ENCODE data around the gene EEF2K.
"Not testable (repeated sequence)": the region's sequence is repeated elsewhere in the genome, so short reads cannot be mapped to it uniquely, and the experiment has no call there.

The EEF2K gene

GRCh38 chr16:22213801-22214200 lies 7.7 kb downstream of the EEF2K start:
- FAIRE-seq = no peak

GRCh38 chr16:22214402-22214801 lies 8.3 kb downstream of the EEF2K start:
- no peak for FAIRE-seq

DNA sequence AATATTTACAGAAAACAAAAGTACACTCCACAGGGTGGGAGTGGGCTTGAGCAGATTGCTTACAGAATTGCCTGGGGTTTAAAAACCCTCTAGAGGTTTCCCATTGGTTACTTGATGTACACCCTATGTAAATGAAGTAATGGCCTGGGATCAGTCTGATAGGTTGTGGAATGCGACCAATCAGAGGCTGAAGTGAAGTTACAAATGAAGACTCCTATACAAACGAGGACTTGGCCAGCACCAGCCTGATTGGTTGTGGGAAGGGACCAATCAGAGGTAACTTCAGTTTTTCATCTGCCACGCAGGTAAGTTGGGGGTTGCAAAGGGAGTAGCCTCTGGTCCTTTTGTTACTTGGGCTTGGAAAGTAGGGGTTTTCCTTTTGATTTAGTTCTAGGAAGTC lies 8.8 kb downstream of the EEF2K start:
- FAIRE-seq = no peak

DNA sequence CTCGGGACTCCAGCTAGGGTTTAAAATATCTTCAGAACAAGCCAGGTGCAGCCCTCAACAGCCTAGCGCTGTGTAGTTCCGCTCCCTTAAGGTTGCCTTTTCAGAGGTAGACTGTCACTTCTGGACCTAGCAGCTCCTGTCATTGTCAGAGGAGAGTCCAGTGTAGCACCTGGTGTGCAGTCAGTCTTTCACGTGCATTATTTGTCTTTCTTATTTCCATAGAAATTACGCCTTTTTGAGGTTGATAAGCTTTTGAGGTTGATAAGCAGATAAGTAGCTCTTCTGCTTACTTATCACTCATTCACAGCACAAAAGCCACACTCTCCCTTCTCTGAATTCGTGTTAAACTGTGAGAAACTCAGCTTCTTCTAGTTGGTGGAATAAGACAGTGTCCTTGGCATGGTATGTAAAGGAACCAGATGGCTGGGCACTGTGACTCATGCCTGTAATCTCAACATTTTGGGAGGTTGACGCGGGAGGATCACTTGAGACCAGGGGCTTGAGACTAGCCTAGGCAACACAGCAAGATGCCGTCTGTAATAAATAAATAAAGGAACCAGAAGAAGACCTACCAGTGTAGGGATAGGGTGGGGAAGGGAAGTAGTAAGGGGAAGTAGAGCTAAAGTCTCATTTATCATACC lies 10.2 kb downstream of the EEF2K start:
- FAIRE-seq = no peak

DNA sequence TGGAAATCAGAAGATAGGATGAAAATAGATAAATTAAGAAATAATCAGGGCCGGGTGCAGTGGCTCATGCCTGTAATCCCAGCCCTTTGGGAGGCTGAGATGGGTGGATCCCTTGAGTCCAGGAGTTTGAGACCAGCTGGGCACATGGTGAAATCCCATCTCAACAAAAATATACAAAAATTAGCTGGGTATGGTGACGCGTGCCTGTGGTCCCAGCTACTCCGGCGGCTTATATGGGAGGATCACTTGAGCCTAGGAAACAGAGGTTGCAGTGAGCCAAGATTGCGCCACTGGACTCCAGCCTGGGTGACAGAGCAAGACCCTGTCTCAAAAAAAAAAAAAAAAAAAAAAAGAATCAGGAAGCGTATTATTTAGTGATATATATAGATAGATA lies 10.8 kb downstream of the EEF2K start:
- FAIRE-seq = not testable (repeated sequence)

DNA sequence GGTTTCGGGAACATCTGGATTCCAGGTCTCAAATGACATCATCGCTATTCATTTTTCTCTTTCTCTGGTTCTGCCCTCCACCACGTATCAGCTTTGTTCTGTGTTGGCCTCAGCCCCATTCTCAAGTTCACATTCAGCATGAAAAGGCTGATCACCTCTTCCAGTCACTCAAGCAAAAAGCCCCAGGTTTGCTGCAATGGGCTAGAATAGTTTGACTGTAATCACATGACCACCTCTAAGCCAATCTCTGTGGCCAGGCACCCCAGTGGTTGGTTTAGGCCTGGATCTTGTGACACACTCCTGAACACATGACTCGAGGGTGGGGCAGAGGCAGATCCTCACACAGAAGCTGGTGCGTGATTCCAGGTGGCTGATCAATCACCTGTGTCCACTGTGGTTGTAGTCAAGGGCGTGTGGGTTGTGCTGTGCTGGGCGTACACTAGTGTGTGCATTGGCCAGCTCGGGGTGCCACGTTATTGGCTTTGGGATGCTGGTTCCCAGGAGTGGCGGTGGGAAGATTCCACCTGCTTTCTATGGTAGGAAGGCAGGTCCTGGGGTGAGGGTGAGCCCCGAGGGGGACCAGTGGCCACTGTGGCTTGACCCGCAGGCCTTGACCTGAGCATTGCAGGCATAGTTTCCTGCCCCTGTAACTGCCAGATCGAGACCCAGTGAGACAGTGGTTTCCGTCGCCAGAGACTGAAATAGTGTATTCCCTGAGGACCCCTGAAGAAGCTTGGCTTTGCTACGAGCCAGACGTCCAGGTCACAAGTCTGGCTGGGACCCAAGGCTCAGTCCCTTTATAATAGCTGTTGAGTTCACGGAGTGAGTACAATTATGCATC lies 12.0 kb downstream of the EEF2K start:
- FAIRE-seq = no peak

DNA sequence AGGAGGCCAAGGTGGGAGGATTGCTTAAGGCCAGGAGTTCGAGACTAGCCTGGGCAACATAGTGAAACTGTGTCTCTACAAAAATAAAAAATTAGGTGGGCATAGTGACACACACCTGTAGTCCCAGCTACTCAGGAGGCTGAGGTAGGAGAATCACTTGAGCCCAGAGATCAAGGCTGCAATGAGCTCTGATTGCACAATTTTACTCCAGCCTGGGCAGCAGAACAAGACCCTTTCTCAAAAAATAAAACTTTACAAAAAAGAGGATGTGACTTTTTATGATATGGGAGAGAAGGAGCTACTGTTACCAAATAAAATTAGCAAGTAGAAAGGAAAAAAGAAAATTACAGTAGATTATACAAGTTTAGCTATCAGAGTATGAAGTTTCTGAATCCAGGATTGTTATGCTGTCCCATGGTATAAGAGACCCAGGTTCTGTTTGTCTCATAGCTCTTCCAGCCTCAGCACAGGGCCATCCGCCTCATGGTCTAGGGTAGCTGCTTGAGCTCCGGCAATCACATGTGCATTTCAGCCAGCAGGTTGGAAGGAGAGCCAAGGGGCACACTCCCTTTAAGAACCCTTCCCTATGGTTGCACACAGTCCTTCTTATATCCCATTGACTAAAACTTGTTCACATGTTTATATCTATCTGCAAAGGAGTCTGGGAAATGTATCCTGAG lies 13.5 kb downstream of the EEF2K start:
- FAIRE-seq = no peak

- FAIRE-seq = no peak
Observed at GRCh38 chr16:22220069-22220440, 14.0 kb downstream of the EEF2K start.

- FAIRE-seq = no peak
Observed at GRCh38 chr16:22220714-22221113, 14.6 kb downstream of the EEF2K start.

DNA sequence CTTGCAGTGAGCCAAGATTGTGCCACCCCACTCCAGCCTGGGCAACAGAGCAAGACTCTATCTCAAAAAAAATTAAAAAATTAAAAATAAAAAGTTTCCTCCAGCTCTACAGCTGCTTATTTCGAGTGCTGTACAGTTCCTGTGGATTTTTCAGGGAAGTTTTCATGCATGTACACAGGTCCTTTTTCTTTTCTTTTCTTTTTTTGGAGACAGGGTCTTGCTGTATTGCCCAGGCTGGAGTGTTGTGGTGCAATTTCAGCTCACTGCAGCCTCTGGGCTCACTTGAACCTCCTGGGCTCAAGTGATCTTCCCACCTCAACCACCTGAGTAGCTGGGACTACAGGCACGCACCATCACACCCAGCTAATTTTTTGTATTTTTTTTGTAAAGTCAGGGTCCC lies 15.9 kb downstream of the EEF2K start:
- no peak for FAIRE-seq

DNA sequence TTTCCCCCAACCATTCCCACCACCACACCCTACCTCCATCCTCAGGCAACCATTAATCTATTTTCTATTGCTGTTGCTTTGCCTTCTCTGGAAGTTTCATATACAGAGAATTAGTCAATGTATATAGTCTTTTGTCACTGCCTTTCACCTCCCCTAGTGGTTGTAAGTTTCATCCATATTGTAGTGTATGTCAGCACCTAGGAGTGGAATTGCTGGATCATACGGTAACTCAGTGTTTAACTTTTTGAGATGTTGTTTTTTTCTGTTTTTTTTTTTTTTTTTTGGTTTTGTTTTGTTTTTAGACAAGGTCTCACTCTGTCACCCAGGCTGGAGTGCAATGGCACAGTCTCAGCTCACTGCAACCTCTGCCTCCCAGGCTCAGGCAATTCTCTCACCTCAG lies 16.9 kb downstream of the EEF2K start:
- FAIRE-seq = no peak

DNA sequence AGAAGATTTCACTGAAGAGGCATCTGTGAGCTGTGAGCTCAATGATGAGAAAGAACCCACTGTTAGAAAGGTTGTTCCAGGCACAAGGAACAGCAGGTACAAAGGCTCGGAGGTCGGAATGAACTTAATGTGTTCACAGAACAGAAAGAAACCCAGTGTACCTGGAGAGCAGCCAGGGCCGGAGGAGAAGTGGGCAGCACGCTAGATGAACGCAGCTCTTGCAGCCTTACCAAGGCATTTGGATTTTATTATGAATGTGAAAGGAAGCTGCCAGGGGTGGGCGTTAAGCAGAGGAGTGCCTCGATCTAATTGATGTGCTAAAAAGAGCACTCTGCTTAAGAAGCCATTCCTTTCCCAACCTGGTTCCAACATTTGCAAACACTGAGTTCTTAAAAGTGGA lies 19.0 kb downstream of the EEF2K start:
- FAIRE-seq = no peak

GRCh38 chr16:22229889-22230288 lies 23.8 kb downstream of the EEF2K start:
- FAIRE-seq = no peak

GRCh38 chr16:22232277-22233036 lies 26.4 kb downstream of the EEF2K start:
- FAIRE-seq = no peak

DNA sequence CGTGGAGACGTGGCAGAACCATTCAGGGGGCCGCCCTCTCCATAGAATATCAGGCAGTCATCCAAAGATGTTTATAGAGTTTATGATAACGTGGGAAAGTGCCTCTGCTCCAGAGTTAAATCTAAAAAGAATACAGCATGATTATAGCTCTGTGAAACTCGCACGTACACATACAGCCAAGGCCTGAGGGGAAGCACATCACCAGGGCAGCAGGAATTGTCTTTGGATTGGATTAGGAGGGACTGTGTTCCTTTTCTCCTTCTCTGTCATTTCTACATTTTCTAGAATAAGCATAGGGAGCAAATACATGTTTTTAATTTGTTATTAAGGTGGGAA lies 26.9 kb downstream of the EEF2K start:
- FAIRE-seq = no peak

DNA sequence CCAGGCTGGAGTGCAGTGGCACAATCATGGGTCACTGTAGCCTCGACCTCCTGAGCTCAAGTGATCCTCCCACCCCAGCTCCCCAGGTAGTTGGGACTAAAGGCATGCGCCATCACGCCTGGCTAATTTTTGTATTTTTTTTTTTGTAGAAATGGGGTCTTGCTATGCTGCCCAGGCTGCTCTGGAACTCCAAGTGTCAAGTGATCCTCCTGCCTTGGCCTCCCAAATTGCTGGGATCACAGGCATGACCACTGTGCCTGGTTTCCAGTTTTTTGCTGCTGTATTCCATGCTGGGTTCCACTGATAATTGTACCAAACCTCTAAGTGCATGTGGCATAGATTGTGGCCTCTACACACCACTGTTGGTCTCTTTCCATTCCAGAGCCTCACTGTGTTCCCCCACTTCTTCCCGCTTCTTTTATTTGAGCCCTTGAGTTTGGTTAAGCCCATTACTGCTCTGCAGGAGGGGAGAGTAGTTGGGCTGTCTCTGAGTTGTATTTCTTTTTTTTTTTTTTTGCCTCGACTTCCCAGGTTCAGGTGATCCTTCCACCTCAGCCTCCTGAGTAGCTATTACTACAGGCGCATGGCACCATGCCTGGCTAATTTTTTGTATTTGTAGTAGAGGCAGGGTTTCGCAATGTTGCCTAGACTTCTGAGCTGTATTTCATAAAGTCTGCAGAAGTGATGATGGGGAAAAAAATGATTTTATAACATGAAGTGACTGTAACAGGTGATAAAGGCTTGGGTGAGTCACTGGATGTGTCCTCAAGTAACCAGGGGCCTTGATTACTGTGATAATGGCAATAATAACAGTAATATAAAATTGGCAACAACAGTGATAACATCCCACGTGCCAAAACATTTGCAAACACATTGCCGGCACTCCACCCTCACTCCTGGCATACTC lies 30.0 kb downstream of the EEF2K start:
- no peak for FAIRE-seq

DNA sequence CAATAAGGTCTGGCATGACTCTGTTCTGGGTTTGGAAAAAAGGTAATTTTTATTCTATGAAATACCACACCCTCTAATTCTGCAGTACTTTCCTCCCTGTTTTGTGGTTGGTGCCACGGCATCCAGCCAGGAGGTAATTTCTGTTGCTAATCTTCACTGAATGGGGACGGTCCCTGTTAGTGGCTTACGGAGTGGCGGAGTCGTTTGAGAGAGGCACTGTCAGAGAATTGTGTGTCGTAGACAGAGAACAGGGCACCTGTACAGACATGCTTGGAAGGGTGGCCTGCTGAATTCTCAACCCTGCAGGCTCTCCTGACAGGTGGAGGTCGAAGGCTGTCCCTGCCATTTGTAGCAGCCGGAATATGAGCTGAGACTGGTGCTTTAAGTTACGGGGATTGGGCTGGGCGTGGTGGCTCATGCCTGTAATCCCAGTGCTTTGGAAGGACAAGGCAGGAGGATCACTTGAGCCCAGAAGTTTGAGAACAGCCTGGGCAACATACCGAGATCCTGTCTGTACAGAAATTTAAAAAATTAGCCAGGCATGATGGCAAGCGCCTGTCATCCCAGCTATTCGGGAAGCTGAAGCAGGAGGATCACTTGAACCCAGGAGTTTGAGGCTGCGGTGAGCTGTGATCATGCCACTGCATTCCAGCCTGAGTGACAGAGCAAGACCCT lies 33.2 kb downstream of the EEF2K start:
- FAIRE-seq = no peak

DNA sequence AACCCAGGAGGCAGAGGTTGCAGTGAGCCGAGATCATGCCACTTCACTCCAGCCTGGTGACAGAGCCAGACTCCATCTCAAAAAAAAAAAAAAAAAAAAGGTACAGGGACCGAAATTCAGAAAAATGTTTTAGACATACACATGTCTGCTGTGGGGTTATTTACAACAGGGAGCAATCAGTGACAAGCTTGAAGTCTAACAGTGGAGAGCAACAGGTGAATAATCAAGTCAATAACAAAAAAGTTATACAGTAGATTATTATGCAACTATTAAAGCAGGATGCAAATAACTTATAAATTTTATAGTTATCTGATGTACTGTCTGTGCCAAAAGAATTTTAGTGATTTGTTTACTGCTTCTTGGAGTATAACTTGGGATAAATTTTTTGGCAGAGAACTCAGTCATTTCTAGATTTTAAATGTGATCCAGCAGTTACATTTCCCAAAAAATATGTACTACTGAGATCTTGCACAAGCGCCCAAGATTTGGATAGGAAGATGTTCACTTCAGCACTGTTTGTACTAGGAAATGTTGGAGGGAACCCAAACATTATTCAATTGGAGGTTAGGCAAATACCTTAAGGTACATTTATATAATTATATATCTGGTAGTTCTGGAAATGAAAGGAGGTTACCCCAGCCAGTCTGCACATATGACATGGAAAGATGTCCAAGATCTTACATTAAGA lies 34.1 kb downstream of the EEF2K start:
- FAIRE-seq = no peak

GRCh38 chr16:22250522-22250921 lies 44.4 kb downstream of the EEF2K start:
- no peak for FAIRE-seq

- no peak for FAIRE-seq
Observed at GRCh38 chr16:22252317-22252716, 46.2 kb downstream of the EEF2K start.

- no peak for FAIRE-seq
Observed at GRCh38 chr16:22253272-22253671, 47.2 kb downstream of the EEF2K start.

All from A204.1 (cell line).